Lung microvascular endothelial cell (primary cell): ENCODE results near the gene UCK1. TPM values are rescaled to one million over a fixed set of nuclear protein-coding genes. Genes with fewer than 3 reads are reported as not detected.
A peak's percentile ranks its signal among the peaks of the same experiment; 100 is the strongest.

Experiments
- DNase-seq, 2 donors: peaks; one replicate each; pipeline versions ENCODE4 v3.0.0 to v3.0.0-alpha.2; 2010; ENCODE audit warnings: low read depth in 2 of 2
- total RNA-seq: library from RNA; depleted of rRNA; stranded (reverse); fragments of >200 nt; gene quantifications from 2 replicates; pipeline ENCODE4 v1.2.1, GENCODE V29; 2014

The UCK1 gene
- total RNA-seq, 1 donor from 2014 or later, result 14.9 TPM

- DNase-seq, result no peak
Observed at GRCh38 chr9:131496844-131497405, 34.1 kb downstream of the UCK1 start.

DNA sequence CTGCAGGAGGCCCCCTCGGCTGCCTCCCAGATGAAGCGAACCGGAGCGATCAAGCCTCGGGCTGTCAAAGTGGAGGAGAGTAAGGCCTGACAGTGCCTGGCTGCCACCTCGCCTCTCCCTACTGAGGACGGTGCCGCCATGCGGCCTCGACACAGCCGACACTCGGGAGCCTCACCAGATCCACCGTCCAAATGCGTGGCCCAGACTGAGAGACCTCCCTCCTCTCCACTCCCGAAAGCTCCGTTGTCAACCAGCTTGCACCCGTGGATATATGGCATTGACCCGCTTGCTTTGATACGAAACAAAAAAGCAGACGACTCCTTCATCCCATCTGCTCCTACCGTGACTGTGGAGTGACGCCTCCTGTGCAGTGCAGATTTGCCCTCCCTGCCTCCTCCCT, 35.3 kb downstream of the UCK1 start:
- no peak for DNase-seq

GRCh38 chr9:131494296-131494870, 36.7 kb downstream of the UCK1 start:
- DNase-seq, result no peak

DNA sequence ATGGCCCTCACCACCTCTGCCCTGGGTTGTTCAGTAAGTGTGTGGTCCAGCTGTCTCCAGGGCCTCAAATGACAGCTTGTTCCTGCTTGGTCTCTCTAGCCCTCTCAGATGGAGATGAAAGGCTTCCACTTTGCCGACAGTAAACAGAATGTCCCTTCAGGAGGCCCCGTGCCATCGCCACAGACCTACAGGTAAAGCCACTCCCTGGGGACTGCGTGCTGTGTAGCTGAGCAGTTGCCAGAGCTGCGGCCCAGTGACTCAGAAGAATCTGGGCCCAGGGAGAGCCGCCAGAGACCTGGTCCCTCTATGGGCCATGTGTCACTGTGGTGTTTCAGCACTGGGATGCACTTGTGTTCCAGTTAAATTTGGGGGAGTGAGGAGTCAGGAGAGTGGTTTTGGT, 39.0 kb downstream of the UCK1 start:
- DNase-seq, result no peak

- DNase-seq, result no peak
Observed at GRCh38 chr9:131491001-131491710, 39.9 kb downstream of the UCK1 start.

DNA sequence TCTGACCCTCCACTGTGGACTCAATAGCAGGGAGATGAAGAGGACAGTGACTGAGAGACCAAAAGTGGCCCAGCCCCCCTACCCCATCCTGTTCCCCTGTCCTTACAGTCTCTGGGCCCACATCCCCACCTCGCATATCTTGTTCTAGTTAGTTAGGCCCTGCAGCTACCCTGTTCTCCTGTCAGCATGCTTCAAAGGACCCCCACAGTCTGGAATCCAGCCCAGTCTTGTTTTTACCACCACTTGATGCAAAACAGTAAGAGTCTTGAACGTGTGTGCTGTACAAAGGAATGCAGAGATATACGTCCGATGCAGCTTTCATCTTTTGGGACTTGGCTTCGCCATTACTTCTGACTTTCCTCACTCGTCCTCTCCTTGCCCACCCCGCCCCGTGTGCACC, 40.5 kb downstream of the UCK1 start:
- no peak for DNase-seq

DNA sequence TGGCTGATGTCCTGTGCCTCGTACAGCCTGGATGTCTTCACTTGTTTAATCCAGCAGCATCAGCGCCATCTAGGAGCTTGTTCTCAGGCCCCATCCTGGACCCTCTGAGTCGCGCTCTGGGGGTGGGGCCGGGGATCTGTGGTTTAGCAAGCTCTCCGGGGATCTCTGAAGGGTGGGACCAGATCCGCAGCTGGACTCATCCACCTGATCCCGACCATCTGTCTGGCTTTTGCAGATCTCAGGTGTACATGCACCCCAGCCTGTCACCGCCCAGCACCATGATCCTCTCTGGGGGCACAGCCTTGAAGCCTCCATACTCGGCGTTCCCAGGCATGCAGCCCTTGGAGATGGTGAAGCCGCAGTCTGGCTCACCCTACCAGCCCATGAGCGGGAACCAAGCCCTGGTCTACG, 43.4 kb downstream of the UCK1 start:
- no peak for DNase-seq

GRCh38 chr9:131487001-131487400, 44.1 kb downstream of the UCK1 start:
- no peak for DNase-seq

DNA sequence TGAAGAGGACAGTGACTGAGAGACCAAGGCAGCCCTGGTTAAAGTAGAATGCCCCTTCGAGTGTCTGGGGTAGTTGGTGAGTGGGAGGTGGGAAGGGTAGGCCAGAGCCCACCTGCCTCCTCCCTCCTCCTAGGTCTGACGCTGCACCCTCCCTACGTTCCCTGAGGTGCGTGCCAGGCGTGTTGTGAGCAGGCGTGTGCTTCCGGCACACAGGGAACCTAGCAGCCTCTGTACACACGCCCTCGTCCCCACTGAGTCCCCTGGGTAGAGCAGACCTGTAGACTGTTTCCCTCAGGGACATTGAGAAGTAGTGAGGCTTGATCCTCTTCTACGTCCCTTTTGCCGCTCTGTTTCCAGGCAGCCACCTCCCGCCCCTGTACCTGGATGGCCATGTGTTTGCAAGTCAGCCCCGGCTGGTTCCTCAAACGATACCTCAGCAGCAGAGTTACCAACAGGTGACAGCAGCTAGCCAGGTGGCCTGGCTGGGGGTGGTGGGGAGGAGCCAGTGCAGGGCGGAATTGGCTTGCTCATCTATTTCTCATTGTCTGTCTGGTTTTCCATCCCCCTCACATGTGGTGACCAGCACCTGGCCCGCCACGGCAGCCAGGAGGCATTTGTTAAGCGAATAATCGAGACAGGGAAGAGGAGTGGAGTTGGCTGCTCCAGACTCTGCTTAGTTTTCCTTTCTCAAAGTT, 45.2 kb downstream of the UCK1 start:
- DNase-seq, result no peak

DNA sequence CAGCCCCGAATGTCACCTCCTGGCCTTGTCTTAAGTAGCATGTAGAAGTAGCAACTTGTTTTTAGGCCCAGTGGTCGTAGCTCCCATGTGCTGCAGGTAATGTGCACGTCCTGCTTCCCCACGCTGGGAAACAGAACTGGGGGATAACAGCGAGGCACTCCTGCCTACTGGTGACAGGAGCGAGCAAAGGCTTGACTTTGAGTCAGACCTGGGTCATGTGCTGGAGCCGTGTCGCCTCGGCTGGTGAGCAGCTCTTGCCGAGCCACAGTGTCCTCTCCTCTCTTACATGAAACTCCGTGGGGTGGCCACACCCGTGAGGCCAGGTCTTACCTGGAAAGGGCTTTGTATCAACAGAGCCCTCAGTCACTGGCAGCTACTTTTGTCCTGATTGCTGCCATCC, 45.9 kb downstream of the UCK1 start:
- DNase-seq, result no peak

DNA sequence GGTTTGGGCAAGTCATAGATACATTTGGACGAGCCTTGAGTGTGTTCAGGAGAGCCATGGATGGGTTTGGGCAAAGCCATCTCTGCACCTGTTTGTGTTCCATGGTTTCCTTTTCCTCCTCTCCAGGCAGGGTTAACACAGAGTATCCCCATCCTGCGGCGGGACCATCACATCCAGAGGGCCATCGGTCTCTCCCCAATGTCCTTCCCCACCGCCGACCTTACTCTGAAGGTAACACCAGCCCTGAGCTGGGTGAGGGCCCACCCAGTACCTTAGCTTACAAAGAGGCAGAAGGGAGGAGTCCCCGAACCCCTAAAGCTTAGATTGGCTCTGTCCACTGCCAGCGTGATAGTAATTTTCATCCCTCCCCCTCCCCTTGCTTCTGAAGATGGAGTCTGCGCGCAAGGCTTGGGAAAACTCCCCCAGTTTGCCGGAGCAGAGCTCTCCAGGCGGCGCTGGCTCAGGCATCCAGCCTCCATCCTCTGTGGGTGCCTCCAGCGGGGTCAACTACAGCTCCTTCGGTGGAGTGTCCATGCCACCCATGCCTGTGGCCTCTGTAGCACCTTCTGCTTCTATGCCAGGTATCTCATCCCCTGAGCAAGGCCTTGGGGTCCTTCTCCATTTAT, 46.4 kb downstream of the UCK1 start:
- DNase-seq, result no peak

DNA sequence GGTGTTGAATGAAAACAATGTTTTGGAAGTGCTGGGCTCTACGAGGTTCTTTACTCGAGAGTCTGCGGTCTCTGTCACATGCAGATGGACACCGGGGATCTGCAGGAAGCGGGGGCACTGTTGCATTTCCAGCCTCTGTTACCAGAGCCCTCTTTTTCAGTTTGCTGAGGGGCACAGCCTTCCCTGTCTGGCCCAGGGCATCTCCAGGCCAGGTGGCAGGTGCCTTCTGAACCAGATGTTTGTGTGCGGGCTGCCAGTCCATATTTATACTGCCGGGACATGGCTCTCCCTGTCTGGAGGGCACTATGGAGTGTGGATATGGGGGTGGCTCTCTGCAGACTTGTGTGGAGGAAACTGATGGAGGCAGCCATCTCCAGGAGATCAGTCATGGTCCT, 47.0 kb downstream of the UCK1 start:
- no peak for DNase-seq

DNA sequence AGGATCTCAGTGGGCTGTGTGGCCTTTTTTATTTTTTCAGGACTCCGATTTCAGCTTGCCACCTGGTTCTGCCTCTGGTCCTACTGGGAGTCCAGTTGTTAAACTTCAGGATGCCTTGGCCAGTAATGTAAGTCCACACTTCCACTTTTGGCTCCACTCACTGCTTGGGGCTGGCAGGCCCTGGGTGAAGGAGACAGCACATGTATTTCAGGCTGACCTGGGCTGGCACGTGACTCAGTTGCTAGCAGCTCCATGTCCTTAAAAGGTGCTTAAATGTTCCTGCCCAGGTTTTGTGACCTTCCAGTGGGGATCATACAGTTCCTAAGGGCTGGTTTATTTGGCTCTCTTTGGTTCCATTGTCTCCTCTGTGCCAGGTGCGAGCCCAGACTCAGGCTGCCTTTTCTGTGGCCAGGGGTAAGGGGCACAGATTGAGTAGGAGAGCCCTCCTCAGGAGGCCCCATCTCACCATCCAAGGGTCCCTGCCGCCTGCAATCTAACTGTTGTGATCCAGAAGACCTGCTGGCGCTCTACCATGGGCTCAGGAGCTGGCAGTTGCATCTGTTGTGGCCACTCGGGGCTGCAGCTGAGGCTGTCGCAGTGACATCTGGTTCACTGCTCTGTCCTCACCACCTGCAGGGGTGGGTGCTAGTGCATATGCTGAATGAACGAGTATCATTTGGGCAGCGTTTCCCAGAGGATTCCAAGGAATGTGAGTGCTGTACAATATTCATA, 47.6 kb downstream of the UCK1 start:
- no peak for DNase-seq

GRCh38 chr9:131482343-131483006, 48.6 kb downstream of the UCK1 start:
- DNase-seq, result no peak

GRCh38 chr9:131481441-131482342, 49.4 kb downstream of the UCK1 start:
- DNase-seq, result no peak

GRCh38 chr9:131480258-131480657, 50.8 kb downstream of the UCK1 start:
- no peak for DNase-seq

DNA sequence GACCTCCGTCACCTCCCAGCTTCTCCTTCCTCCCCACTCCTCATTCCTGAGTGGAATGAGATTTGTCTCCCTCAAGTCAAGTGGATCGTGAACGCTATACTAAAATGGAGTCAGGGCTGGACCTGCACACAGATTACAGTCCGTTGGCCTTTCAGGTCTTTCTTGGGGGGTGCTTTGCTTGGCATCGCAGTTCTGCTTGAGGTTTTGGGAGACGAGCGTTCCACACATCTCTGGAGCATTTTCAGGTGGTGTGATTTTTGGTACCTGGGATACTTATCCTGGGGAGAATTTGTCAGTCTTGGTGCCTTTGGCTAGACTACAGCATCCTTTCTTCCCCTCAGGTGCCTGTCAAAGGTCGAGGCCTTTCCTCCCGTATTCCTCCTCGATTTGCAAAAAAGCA, 52.2 kb downstream of the UCK1 start:
- no peak for DNase-seq

DNA sequence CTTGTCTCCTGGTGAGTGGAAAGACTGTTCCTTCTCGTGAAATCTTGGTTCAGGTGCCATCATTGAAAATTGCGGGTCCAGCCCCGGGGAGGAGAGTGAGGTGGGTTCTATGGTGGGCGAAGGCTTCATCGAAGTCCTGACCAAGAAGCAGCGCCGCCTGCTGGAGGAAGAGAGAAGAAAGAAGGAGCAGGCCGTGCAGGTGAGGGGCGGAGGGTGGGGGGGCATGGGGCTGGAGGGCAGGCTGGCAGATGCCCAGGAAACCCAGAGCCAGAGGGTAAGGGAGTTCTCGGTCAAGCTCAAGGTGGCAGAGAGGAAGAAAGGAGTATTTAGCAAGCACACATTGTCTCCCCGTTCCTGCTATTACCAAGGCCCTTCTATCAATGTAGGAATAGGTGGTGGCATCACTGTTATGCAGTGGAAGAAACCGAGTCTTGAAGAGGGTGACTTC, 52.6 kb downstream of the UCK1 start:
- DNase-seq, result peak; percentile 41 to 65

GRCh38 chr9:131477816-131478419, 53.1 kb downstream of the UCK1 start:
- no peak for DNase-seq
